K562 (cell line): ENCODE data around the gene BANP. TPM values are rescaled to one million over a fixed set of nuclear protein-coding genes. Genes with fewer than 3 reads are reported as not detected.

Experiments used
- ATAC-seq: fragments of 200-7000 bp; cut with Tn5 transposase; 3 replicates; pipeline ENCODE4 v1.9.1; 2020; ENCODE audit warnings: moderate library complexity
- BruUV-seq: library from RNA; stranded (reverse); fragments of 400-500 nt; replicated peaks from 2 replicates; lab custom pipeline; 2021; lab: Mats Ljungman, UMichigan
- CTCF ChIA-PET: fragments of 300-600 bp; formaldehyde crosslinking; extraction: SDS; loops from one replicate; lab custom pipeline; 2021; ENCODE audit warnings: low intra/inter-chr PET ratio; lab: Yijun Ruan, JAX
- POLR2A ChIA-PET: fragments of 300-600, 350-650 bp; sonication (Branson Sonifier 250); formaldehyde crosslinking; extraction: SDS; loops from one replicate; lab custom pipeline; 2021; ENCODE audit warnings: antibody characterized with exemption, inconsistent platforms; lab: Yijun Ruan, JAX
- DNase-seq, 4 experiments: peaks; one replicate each; pipeline versions ENCODE4 v3.0.0 to v3.0.0-alpha.2; 2011 to 2018; ENCODE audit warnings: low spot score in 3 of 4, mixed read lengths in 3 of 4; ENCODE audit errors: extremely low read depth in 1 of 4
- FAIRE-seq: peaks from 2 replicates; lab custom pipeline; 2011; peaks lifted over from hg19 to GRCh38; lab: Jason Lieb, UNC
- H2AFZ ChIP-seq: 2 replicates; pipeline ENCODE4 v1.6.0; 2011; ENCODE audit warnings: low read depth, low read length, control low read depth, inconsistent platforms
- H3K27ac ChIP-seq: fragments of 200-600 bp; 3 replicates; pipeline ENCODE4 v1.8.0; 2011; ENCODE audit warnings: low read depth, mild to moderate bottlenecking, control low read depth, inconsistent platforms, low read length, moderate library complexity, mixed read lengths; ENCODE audit errors: extremely low read depth
- H3K27me3 ChIP-seq, 2 experiments: fragments of 300-600 bp in 1 of 2; 2 replicates in 1 of 2; 3 replicates in 1 of 2; pipeline versions ENCODE4 v1.6.0 to v1.8.0; 2011; ENCODE audit warnings: inconsistent platforms in 2 of 2, low read length in 2 of 2, mild to moderate bottlenecking in 1 of 2, mixed read lengths in 1 of 2, moderate library complexity in 1 of 2; ENCODE audit not compliant: control insufficient read depth in 2 of 2, insufficient read depth in 2 of 2
- H3K36me3 ChIP-seq: fragments of 300-600 bp; 3 replicates; pipeline ENCODE4 v1.8.0; 2011; ENCODE audit warnings: mild to moderate bottlenecking, low read length, inconsistent platforms; ENCODE audit not compliant: control insufficient read depth, insufficient read depth
- H3K4me1 ChIP-seq, 2 experiments: fragments of 200-600 bp in 1 of 2; replicated peaks in 1 of 2; 2 replicates in 1 of 2; 3 replicates in 1 of 2; pipeline versions ENCODE4 v1.5.1 to v1.8.0; 2011; ENCODE audit warnings: inconsistent platforms in 2 of 2, low read length in 2 of 2, mild to moderate bottlenecking in 1 of 2, mixed read lengths in 1 of 2, moderate library complexity in 1 of 2; ENCODE audit not compliant: control insufficient read depth in 2 of 2, insufficient read depth in 2 of 2
- H3K4me2 ChIP-seq: 2 replicates; pipeline ENCODE4 v1.6.1; 2011; ENCODE audit warnings: low read length, control low read depth, inconsistent platforms, mixed read lengths; ENCODE audit not compliant: insufficient read depth
- H3K4me3 ChIP-seq: fragments of 200-600 bp; sonication (generic), shearing (Covaris generic); 2 replicates; pipeline ENCODE4 v1.5.1; 2016; ENCODE audit warnings: control low read depth, inconsistent platforms
- H3K79me2 ChIP-seq: fragments of 200-600 bp; 3 replicates; pipeline ENCODE4 v1.8.0; 2011; ENCODE audit warnings: low read length, inconsistent platforms; ENCODE audit not compliant: control insufficient read depth, insufficient read depth
- H3K9ac ChIP-seq, 2 experiments: 2 replicates each; pipeline versions ENCODE4 v1.6.0 to v1.6.1; 2011; ENCODE audit warnings: low read depth in 2 of 2, low read length in 2 of 2, control low read depth in 1 of 2, inconsistent platforms in 1 of 2, mild to moderate bottlenecking in 1 of 2, mixed read lengths in 1 of 2; ENCODE audit not compliant: insufficient read depth in 1 of 2
- H3K9me1 ChIP-seq: one replicate; pipeline ENCODE4 v1.6.0; 2011; ENCODE audit warnings: inconsistent platforms, mild to moderate bottlenecking, low read length, moderate library complexity; ENCODE audit not compliant: control insufficient read depth, insufficient read depth
- H3K9me3 ChIP-seq: replicated peaks from 2 replicates; pipeline ENCODE4 v1.5.1; 2011; ENCODE audit warnings: low read depth, low read length, inconsistent platforms; ENCODE audit not compliant: control insufficient read depth, insufficient read depth
- H4K20me1 ChIP-seq: replicated peaks from 2 replicates; pipeline ENCODE4 v1.6.1; 2011; ENCODE audit warnings: low read length, inconsistent platforms, mixed read lengths; ENCODE audit not compliant: control insufficient read depth, insufficient read depth
- DACH1 ChIP-seq: fragments of 450-650 bp; IDR thresholded peaks from 2 replicates; pipeline ENCODE4 v1.6.1; 2018; ENCODE audit not compliant: partially characterized antibody
- HOXB6 ChIP-seq: fragments of 250-450 bp; sonication (Bioruptor Pico); IDR thresholded peaks from 2 replicates; pipeline ENCODE4 v1.5.1; 2022; ENCODE audit warnings: mild to moderate bottlenecking, borderline replicate concordance
- JUNB ChIP-seq: fragments of 450-650 bp; formaldehyde crosslinking; conservative IDR thresholded peaks from 2 replicates; pipeline ENCODE4 v1.4.0; 2020; ENCODE audit warnings: mild to moderate bottlenecking
- KDM4B ChIP-seq, 2 experiments: fragments of 450-650 bp in 1 of 2; sonication (generic) in 1 of 2; IDR thresholded peaks; 2 replicates each; pipeline ENCODE4 v1.6.1; 2016 to 2017; ENCODE audit warnings: borderline replicate concordance in 2 of 2, antibody characterized with exemption in 1 of 2, low read depth in 1 of 2, mild to moderate bottlenecking in 1 of 2
- MIER1 ChIP-seq: fragments of 450-650 bp; IDR thresholded peaks from 2 replicates; pipeline ENCODE4 v1.6.1; 2016; ENCODE audit warnings: antibody characterized with exemption, mild to moderate bottlenecking, low read depth
- NR1H2 ChIP-seq: sonication (generic); formaldehyde crosslinking; IDR thresholded peaks from 2 replicates; pipeline ENCODE4 v1.4.0; 2020; ENCODE audit warnings: mild to moderate bottlenecking, missing genetic modification reagents
- PRDM10 ChIP-seq: fragments of 450-650 bp; IDR thresholded peaks from 2 replicates; pipeline ENCODE4 v1.6.1; 2018; ENCODE audit not compliant: partially characterized antibody
- STAG1 ChIP-seq: sonication (generic); formaldehyde crosslinking; IDR thresholded peaks from 2 replicates; pipeline ENCODE4 v1.5.0; 2020; ENCODE audit warnings: missing genetic modification reagents, borderline replicate concordance
- TFE3 ChIP-seq: fragments of 450-650 bp; formaldehyde crosslinking; IDR thresholded peaks from 2 replicates; pipeline ENCODE4 v1.4.0; 2020; ENCODE audit warnings: mild to moderate bottlenecking, mixed read lengths
- ZC3H4 ChIP-seq: sonication (generic); formaldehyde crosslinking; IDR thresholded peaks from 2 replicates; pipeline ENCODE4 v1.9.0; 2021; ENCODE audit warnings: missing genetic modification reagents, borderline replicate concordance
- WGBS: fragments of 100-300 bp; shearing (Covaris generic); methylation state at CpG from one replicate; pipeline ENCODE4 v1.1.6; 2016; ENCODE audit warnings: low coverage, mixed read lengths; ENCODE audit not compliant: insufficient coverage; ENCODE audit errors: missing lambda C conversion rate; 5-methylcytosine and 5-hydroxymethylcytosine counted together
- in situ Hi-C: fragments of 300-500 bp; cut with MboI; formaldehyde crosslinking; loops from 4 replicates; pipeline ENCODE4 v1.15.0; 2018; ENCODE audit warnings: inconsistent platforms, mixed read lengths
- intact Hi-C: fragments of 100-400 bp; cut with micrococcal nuclease; formaldehyde crosslinking; loops from 2 replicates; pipeline ENCODE4 v1.14.2; 2022
- polyA plus RNA-seq, 8 experiments: library from polyadenylated mRNA; depleted of rRNA in 4 of 8; stranded (reverse) in 5 of 8; unstranded in 3 of 8; fragments of >200 nt; fragmentation: Nextera tagmentation in 2 of 8; fragmentation: Illumina TruSeq in 1 of 8; extraction: Ambion mirVana in 2 of 8; extraction: Trizol in 1 of 8; gene quantifications; 2 replicates each; pipeline versions ENCODE4 v1.2.1 to v1.2.3, GENCODE V29; 2011 to 2014; ENCODE audit warnings: inconsistent platforms in 1 of 8, missing spikeins in 1 of 8
- total RNA-seq, 7 experiments: library from RNA; depleted of rRNA in 6 of 7; stranded (reverse); fragments of >200 nt in 6 of 7; fragmentation: Illumina TruSeq in 2 of 7; extraction: Trizol in 2 of 7; gene quantifications; 2 replicates each; pipeline versions ENCODE4 v1.2.1 to v1.2.3, GENCODE V29; 2011 to 2021; ENCODE audit warnings: low replicate concordance in 1 of 7

The BANP gene
- total and polyA plus RNA-seq, 9 of the 15 experiments (the other 6 are each of a cell fraction or from before 2014, with no cell fraction given) = 4.6 to 22.1 (median 15.6) TPM

- Histone ChIP-seq H3K9me1 (no peaks in the 10 kb centered on the region), H4K20me1 (no peaks in the 10 kb centered on the region), H3K79me2 (no peaks in the 10 kb centered on the region), H3K27me3 (no peaks in the 10 kb centered on the region), H3K9ac (no peak overlapping the region), H3K4me1 (peaks cover 0 to 2% of the 10 kb centered on the region in 2 experiments; a peak in 2 of 5 replicates), H3K36me3 (peaks cover 16% of the 10 kb centered on the region; the same call in 2 of the 3 replicates), H2AFZ (no peak overlapping the region), H3K4me3 (no peak overlapping the region), H3K27ac (no peak overlapping the region), H3K9me3 (no peaks in the 10 kb centered on the region), H3K4me2 (no peak overlapping the region)
- ATAC-seq (no peak), FAIRE-seq (no peak), DNase-seq (no peak)
- in situ Hi-C loops = no loop called here
- CTCF ChIA-PET = no interaction called here
- POLR2A ChIA-PET = interaction anchor here (0.6 kb wide), 1 partner anchor 13 kb away, joined by 3 read pairs; no protein-coding TSS in a partner anchor
- WGBS = 89% methylated on average over 11 of the region's 17 CpGs
- intact Hi-C loops = no loop called here
- BruUV-seq = no TSS peak
- TF ChIP-seq ZC3H4 (no peak), PRDM10 (no peak), TFE3 (CRISPR knock-in tag) (no peak), DACH1 (no peak), NR1H2 (no peak), JUNB (CRISPR knock-in tag) (no peak), MIER1 (no peak), STAG1 (CRISPR knock-in tag) (no peak), KDM4B (IDR thresholded peaks at IDR 0.05; ENCODE audit: borderline replicate concordance in 2 of 2, low read depth in 1 of 2) (no peak), HOXB6 (CRISPR knock-in tag) (no peak)
These were observed 31.4 kb downstream of the BANP start for GRCh38 chr16:87982581-87983041.
